ENCODE measurements around the gene VSX2.

DNA sequence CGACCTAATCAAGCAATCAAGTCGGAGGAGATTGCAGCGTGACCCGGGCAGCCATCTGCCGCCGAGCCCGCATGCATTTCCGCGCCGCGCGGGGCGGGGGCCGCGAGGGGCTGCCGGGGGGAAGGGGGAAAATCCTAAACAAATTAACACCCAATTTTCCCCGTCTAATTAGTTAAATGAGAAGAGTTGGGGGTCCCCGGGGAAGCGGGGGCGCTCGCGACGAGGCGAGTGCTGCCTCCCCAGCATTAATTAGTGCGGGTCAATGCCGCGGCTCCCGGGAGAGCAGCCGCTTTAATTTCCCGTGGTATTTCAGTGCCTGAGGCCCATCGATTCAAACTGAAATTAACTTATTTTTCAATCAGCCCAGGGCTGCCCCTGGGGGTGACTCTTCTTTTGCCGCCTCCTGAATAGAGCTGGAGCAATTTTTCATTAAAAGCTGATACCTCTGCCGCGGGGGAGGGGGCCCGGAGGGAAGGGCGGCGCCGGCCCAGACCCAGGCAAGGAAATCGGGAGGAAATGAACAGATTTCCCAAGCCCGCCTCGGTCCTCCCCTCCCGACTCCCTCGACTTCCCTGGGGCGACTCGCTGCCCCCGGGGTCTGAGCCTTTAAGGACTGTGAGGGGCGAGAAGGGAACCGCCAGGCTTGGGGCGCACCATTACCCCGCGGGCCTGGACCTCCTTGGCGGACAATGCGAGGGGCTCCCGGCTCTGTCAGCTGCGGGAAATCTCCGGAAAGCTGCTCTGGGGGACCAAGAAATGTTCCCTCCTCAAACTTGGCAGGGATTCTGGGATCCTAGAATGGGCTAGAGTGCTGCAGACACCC, 18.9 kb downstream of the VSX2 start:
- TF ChIP-seq, protein P1, sequence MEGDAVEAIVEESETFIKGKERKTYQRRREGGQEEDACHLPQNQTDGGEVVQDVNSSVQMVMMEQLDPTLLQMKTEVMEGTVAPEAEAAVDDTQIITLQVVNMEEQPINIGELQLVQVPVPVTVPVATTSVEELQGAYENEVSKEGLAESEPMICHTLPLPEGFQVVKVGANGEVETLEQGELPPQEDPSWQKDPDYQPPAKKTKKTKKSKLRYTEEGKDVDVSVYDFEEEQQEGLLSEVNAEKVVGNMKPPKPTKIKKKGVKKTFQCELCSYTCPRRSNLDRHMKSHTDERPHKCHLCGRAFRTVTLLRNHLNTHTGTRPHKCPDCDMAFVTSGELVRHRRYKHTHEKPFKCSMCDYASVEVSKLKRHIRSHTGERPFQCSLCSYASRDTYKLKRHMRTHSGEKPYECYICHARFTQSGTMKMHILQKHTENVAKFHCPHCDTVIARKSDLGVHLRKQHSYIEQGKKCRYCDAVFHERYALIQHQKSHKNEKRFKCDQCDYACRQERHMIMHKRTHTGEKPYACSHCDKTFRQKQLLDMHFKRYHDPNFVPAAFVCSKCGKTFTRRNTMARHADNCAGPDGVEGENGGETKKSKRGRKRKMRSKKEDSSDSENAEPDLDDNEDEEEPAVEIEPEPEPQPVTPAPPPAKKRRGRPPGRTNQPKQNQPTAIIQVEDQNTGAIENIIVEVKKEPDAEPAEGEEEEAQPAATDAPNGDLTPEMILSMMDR (IDR thresholded peaks at IDR 0.05), result no peak
- TF ChIP-seq POLR2A (IDR thresholded peaks at IDR 0.05), result no peak
